ENCODE data around the gene GTF2H3. TPM values are rescaled to one million over a fixed set of nuclear protein-coding genes. Genes with fewer than 3 reads are reported as not detected.

The GTF2H3 gene
- total RNA-seq, 1 donor: 47.1 TPM

- no peak overlapping the region for H3K4me3 ChIP-seq (ENCODE audit: low read depth, low read length)
- DNase-seq (ENCODE audit: low read depth): peak; percentile 77
- TF ChIP-seq CTCF (IDR thresholded peaks at IDR 0.05; ENCODE audit: insufficient read depth, low read depth, low read length): no peak
Measured at GRCh38 chr12:123614531-123614930, 19.1 kb upstream of the GTF2H3 start.

- TF ChIP-seq CTCF (IDR thresholded peaks at IDR 0.05; ENCODE audit: insufficient read depth, low read depth, low read length): no peak
- no peak overlapping the region for H3K4me3 ChIP-seq (ENCODE audit: low read depth, low read length)
- DNase-seq (ENCODE audit: low read depth): no peak
Measured at GRCh38 chr12:123617144-123617543, 16.5 kb upstream of the GTF2H3 start.

GRCh38 chr12:123617580-123617979, 16.0 kb upstream of the GTF2H3 start:
- DNase-seq (ENCODE audit: low read depth): no peak

GRCh38 chr12:123621101-123621500, 12.5 kb upstream of the GTF2H3 start:
- peak; percentile 19 for DNase-seq (ENCODE audit: low read depth)
- H3K4me3 ChIP-seq (ENCODE audit: low read depth, low read length): no peak overlapping the region
- TF ChIP-seq CTCF (IDR thresholded peaks at IDR 0.05; ENCODE audit: insufficient read depth, low read depth, low read length): no peak

More at GRCh38 chr12:123617580-123617979, 16.0 kb upstream of the GTF2H3 start:
- no peak overlapping the region for H3K4me3 ChIP-seq (ENCODE audit: low read depth, low read length)
- TF ChIP-seq CTCF (IDR thresholded peaks at IDR 0.05; ENCODE audit: insufficient read depth, low read depth, low read length): no peak

- no peak overlapping the region for H3K4me3 ChIP-seq (ENCODE audit: low read depth, low read length)
- no peak for DNase-seq (ENCODE audit: low read depth)
- TF ChIP-seq CTCF (IDR thresholded peaks at IDR 0.05; ENCODE audit: insufficient read depth, low read depth, low read length): no peak
Measured at GRCh38 chr12:123621619-123622530, 11.8 kb upstream of the GTF2H3 start.

- no peak for TF ChIP-seq CTCF (IDR thresholded peaks at IDR 0.05; ENCODE audit: insufficient read depth, low read depth, low read length)
- no peak for DNase-seq (ENCODE audit: low read depth)
Measured at GRCh38 chr12:123634142-123634561, 523 bp downstream of the GTF2H3 start.

More at GRCh38 chr12:123634142-123634561, 523 bp downstream of the GTF2H3 start:
- peak overlapping the region; percentile 79 for H3K4me3 ChIP-seq (ENCODE audit: low read depth, low read length)
